ENCODE results near the gene MUSK.

The MUSK gene

GRCh38 chr9:110788871-110789270, 120.3 kb downstream of the MUSK start:
- TF ChIP-seq ZNF384 (IDR thresholded peaks at IDR 0.05) = no peak
- DNase-seq (ENCODE audit: extremely low spot score) = no peak
- ChIA-PET CTCF (no interaction called here), POLR2A (no interaction called here)

- DNase-seq (ENCODE audit: extremely low spot score) = no peak
- TF ChIP-seq ZNF384 (IDR thresholded peaks at IDR 0.05) (no peak), HDGF (IDR thresholded peaks at IDR 0.05; ENCODE audit: borderline replicate concordance) (no peak), CTBP1 (IDR thresholded peaks at IDR 0.05; ENCODE audit: borderline replicate concordance) (no peak), FOXM1 (IDR thresholded peaks at IDR 0.05; ENCODE audit: borderline replicate concordance) (no peak), LEF1 (IDR thresholded peaks at IDR 0.05; ENCODE audit: borderline replicate concordance) (no peak), SP1 (IDR thresholded peaks at IDR 0.05) (no peak), SUZ12 (IDR thresholded peaks at IDR 0.05) (no peak)
- ChIA-PET CTCF (no interaction called here), POLR2A (no interaction called here)
Observed at GRCh38 chr9:110797611-110798010, 129.0 kb downstream of the MUSK start.

GRCh38 chr9:110799396-110799795, 130.8 kb downstream of the MUSK start:
- POLR2A ChIA-PET = no interaction called here
- DNase-seq (ENCODE audit: extremely low spot score) = no peak

GRCh38 chr9:110801426-110801825, 132.8 kb downstream of the MUSK start:
- TF ChIP-seq FOXA1 (IDR thresholded peaks at IDR 0.05) = no peak
- no peak for TF ChIP-seq ARNT (IDR thresholded peaks at IDR 0.05)
- TF ChIP-seq ZNF384 (IDR thresholded peaks at IDR 0.05) = no peak
- no peak for TF ChIP-seq TARDBP (IDR thresholded peaks at IDR 0.05)
- TF ChIP-seq BHLHE40 (IDR thresholded peaks at IDR 0.05; ENCODE audit: borderline replicate concordance) = no peak
- no peak for TF ChIP-seq HDGF (IDR thresholded peaks at IDR 0.05; ENCODE audit: borderline replicate concordance)
- no peak for TF ChIP-seq FOXK2 (IDR thresholded peaks at IDR 0.05)
- TF ChIP-seq SUZ12 (IDR thresholded peaks at IDR 0.05) = no peak
- no peak for TF ChIP-seq CTBP1 (IDR thresholded peaks at IDR 0.05; ENCODE audit: borderline replicate concordance)
- TF ChIP-seq LEF1 (IDR thresholded peaks at IDR 0.05; ENCODE audit: borderline replicate concordance) = no peak
- TF ChIP-seq SP1 (IDR thresholded peaks at IDR 0.05) = no peak
- no peak for TF ChIP-seq PKNOX1 (IDR thresholded peaks at IDR 0.05)
- no peak for TF ChIP-seq NFRKB (IDR thresholded peaks at IDR 0.05)
- no peak for TF ChIP-seq FOXM1 (IDR thresholded peaks at IDR 0.05; ENCODE audit: borderline replicate concordance)
- DNase-seq (ENCODE audit: extremely low spot score) = no peak
- ChIA-PET POLR2A (interaction anchor here (0.6 kb wide), 1 partner anchor 16 kb away, joined by 3 read pairs; no protein-coding TSS in a partner anchor), CTCF (no interaction called here)

More at GRCh38 chr9:110799396-110799795, 130.8 kb downstream of the MUSK start:
- no peak for TF ChIP-seq FOXM1 (IDR thresholded peaks at IDR 0.05; ENCODE audit: borderline replicate concordance)
- TF ChIP-seq PKNOX1 (IDR thresholded peaks at IDR 0.05) = no peak
- TF ChIP-seq SUZ12 (IDR thresholded peaks at IDR 0.05) = no peak
- CTCF ChIA-PET = no interaction called here

- CTCF ChIA-PET = no interaction called here
Observed at GRCh38 chr9:110802416-110803035, 133.9 kb downstream of the MUSK start.

GRCh38 chr9:110807956-110808598, 139.5 kb downstream of the MUSK start:
- no peak for TF ChIP-seq TARDBP (IDR thresholded peaks at IDR 0.05)
- no peak for TF ChIP-seq NFRKB (IDR thresholded peaks at IDR 0.05)
- no peak for TF ChIP-seq SUZ12 (IDR thresholded peaks at IDR 0.05)
- no peak for TF ChIP-seq L3MBTL2 (conservative IDR thresholded peaks at IDR 0.05)
- TF ChIP-seq ZNF384 (IDR thresholded peaks at IDR 0.05) = no peak
- TF ChIP-seq LEF1 (IDR thresholded peaks at IDR 0.05; ENCODE audit: borderline replicate concordance) = no peak
- no peak for TF ChIP-seq FOXM1 (IDR thresholded peaks at IDR 0.05; ENCODE audit: borderline replicate concordance)
- no peak for TF ChIP-seq CTBP1 (IDR thresholded peaks at IDR 0.05; ENCODE audit: borderline replicate concordance)
- TF ChIP-seq FOXK2 (IDR thresholded peaks at IDR 0.05) = no peak
- no peak for TF ChIP-seq FOXA1 (IDR thresholded peaks at IDR 0.05)
- no peak for TF ChIP-seq SP1 (IDR thresholded peaks at IDR 0.05)
- TF ChIP-seq BHLHE40 (IDR thresholded peaks at IDR 0.05; ENCODE audit: borderline replicate concordance) = no peak
- ChIA-PET POLR2A (no interaction called here), CTCF (no interaction called here)
- no peak for DNase-seq (ENCODE audit: extremely low spot score)

More at GRCh38 chr9:110802416-110803035, 133.9 kb downstream of the MUSK start:
- POLR2A ChIA-PET = no interaction called here
- DNase-seq (ENCODE audit: extremely low spot score) = no peak
- TF ChIP-seq FOXM1 (IDR thresholded peaks at IDR 0.05; ENCODE audit: borderline replicate concordance) = no peak
- TF ChIP-seq LEF1 (IDR thresholded peaks at IDR 0.05; ENCODE audit: borderline replicate concordance) = no peak
- TF ChIP-seq SP1 (IDR thresholded peaks at IDR 0.05) = no peak
- TF ChIP-seq FOXK2 (IDR thresholded peaks at IDR 0.05) = no peak

GRCh38 chr9:110808599-110808980, 140.0 kb downstream of the MUSK start:
- DNase-seq (ENCODE audit: extremely low spot score) = no peak
- TF ChIP-seq FOXM1 (IDR thresholded peaks at IDR 0.05; ENCODE audit: borderline replicate concordance) = no peak
- TF ChIP-seq SP1 (IDR thresholded peaks at IDR 0.05) = no peak
- no peak for TF ChIP-seq L3MBTL2 (conservative IDR thresholded peaks at IDR 0.05)
- TF ChIP-seq FOXA1 (IDR thresholded peaks at IDR 0.05) = no peak
- no peak for TF ChIP-seq FOXK2 (IDR thresholded peaks at IDR 0.05)
- no peak for TF ChIP-seq ELF4 (IDR thresholded peaks at IDR 0.05)
- no peak for TF ChIP-seq SUZ12 (IDR thresholded peaks at IDR 0.05)
- no peak for TF ChIP-seq NFRKB (IDR thresholded peaks at IDR 0.05)
- no peak for TF ChIP-seq ZNF384 (IDR thresholded peaks at IDR 0.05)
- TF ChIP-seq CTBP1 (IDR thresholded peaks at IDR 0.05; ENCODE audit: borderline replicate concordance) = no peak
- no peak for TF ChIP-seq PKNOX1 (IDR thresholded peaks at IDR 0.05)
- no peak for TF ChIP-seq LEF1 (IDR thresholded peaks at IDR 0.05; ENCODE audit: borderline replicate concordance)
- TF ChIP-seq HDGF (IDR thresholded peaks at IDR 0.05; ENCODE audit: borderline replicate concordance) = no peak
- TF ChIP-seq BHLHE40 (IDR thresholded peaks at IDR 0.05; ENCODE audit: borderline replicate concordance) = no peak
- no peak for TF ChIP-seq TARDBP (IDR thresholded peaks at IDR 0.05)
- ChIA-PET CTCF (no interaction called here), POLR2A (no interaction called here)

All from HEK293T (cell line).